ENCODE measurements around the gene ERBIN.
"Not testable (repeated sequence)": the region's sequence is repeated elsewhere in the genome, so short reads cannot be mapped to it uniquely, and the experiment has no call there.

ERBIN gene

GRCh38 chr5:65915661-65916060, 10.7 kb upstream of the ERBIN start:
- DNase-seq (ENCODE audit: low read depth in 2 of 2), result not testable (repeated sequence)

DNA sequence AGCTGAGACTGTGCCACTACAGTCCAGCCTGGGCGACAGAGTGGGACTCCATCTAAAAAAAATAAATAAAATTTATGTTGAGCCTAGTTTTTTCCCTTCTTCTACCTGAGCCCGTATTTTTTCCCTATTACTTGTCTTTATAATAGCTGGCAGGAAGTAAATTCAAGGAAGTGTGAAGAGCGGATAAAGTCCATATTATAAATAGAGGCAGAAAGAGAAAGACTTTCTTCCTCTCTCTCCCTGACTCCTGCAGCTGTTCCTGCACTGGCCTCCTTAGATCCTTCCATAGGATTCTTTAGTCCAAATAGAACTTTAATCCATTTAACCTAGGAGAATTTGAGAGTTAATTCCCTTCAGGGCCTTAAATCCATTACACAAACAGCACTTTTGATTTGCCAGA, 10.3 kb upstream of the ERBIN start:
- DNase-seq (ENCODE audit: low read depth in 2 of 2), result no peak

- DNase-seq (ENCODE audit: low read depth in 2 of 2), result no peak
These were observed 9.7 kb upstream of the ERBIN start for GRCh38 chr5:65916636-65917035.

GRCh38 chr5:65919773-65920172, 6.6 kb upstream of the ERBIN start:
- no peak for DNase-seq (ENCODE audit: low read depth in 2 of 2)

- DNase-seq (ENCODE audit: low read depth in 2 of 2), result no peak
These were observed 3.0 kb upstream of the ERBIN start for GRCh38 chr5:65923339-65923738.

DNA sequence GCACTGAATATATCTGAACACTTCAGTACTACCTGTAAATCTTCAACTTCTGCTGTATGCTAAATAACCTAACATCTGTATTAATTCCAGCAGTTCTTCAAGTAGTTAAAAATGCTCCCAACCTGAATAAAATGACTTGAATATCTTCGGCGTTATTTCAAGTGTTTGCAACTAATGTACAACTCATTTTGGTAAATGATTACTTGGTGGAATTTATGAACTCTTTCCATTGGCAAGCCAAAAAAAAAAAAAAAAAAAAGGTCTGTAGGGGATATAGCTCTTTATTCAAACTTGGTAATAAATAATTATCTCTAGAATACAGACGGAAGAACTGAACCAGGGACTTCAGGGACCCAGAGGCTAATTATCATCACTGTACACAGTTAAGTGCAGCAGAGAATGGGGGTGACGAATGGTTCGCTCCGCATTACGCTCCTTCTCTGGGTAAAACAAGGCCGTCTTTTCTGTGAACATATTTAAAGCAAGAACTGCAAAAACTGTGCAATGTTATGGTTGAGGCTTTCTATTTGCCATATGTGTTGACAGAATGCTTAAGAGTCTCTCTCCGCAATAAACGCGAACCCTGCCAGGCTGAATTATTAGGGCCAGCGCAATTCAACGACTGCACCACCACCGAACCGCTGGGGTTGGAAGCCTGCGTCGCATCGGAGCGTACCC, 1.9 kb upstream of the ERBIN start:
- no peak for DNase-seq (ENCODE audit: low read depth in 2 of 2)

- DNase-seq (ENCODE audit: low read depth in 2 of 2), result peak; percentile 55 to 56
These were observed 1.3 kb upstream of the ERBIN start for GRCh38 chr5:65925044-65925600.

GRCh38 chr5:65925601-65926275, 637 bp upstream of the ERBIN start:
- DNase-seq (ENCODE audit: low read depth in 2 of 2), result peak; percentile 62 to 66

- no peak for DNase-seq (ENCODE audit: low read depth in 2 of 2)
These were observed 518 bp downstream of the ERBIN start for GRCh38 chr5:65926893-65927292.

DNA sequence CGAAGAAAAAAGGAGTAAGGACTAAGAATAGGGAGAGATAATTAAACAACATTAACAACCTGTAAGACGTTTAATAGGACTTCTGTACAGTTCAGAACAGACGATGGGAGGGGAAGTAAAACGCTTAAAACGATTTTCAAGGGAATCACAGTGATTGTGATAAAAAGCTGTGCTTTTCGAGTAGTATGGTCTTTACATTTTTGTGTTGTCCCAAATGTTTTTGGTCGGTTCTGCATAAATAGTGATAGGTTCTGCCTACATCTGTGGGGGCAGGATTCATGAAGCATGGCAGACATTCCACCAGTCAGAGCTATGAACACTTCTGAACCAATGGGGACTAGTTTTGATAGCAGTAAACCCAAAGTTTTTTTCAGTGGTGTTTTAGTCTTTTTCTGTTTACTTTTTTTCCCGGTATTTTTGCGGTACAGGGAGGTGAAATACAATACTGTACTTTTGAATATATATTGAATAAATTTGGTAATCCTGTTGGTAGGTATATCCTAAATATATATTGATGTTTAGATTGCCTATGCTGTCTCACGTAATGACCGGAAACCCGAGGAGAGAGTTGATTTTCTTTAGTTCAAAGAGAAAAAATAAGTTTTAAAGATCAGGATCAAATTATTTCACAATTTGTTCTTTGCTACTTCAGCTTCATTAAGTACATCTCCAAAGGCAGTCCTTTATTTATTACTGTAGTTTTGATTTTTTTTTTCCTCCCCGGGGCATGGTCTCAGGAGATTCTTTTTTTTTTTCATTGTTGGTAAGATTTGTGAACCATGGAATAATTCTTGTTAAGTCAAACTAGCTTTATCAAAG, 1.3 kb downstream of the ERBIN start:
- DNase-seq (ENCODE audit: low read depth in 2 of 2), result no peak

- DNase-seq (ENCODE audit: low read depth in 2 of 2), result no peak
These were observed 2.0 kb downstream of the ERBIN start for GRCh38 chr5:65928322-65928752.

DNA sequence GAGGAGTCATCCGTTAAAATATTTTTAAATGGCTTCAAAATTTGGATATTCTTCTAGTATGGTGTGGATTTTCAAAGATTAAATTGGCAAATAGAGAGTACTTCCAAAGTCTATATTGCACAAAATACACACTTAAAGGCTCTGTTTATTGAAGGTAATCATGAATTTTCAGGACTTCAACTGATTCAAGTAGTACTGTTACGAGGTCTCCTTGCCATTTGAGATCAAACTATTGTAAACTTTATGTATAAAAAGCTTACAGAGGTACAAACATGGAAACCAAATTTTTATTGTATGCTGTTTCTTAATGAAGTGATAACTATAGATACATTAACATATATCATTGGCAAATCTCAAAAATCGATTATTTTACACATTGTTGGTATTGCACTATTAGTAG, 2.5 kb downstream of the ERBIN start:
- no peak for DNase-seq (ENCODE audit: low read depth in 2 of 2)

DNA sequence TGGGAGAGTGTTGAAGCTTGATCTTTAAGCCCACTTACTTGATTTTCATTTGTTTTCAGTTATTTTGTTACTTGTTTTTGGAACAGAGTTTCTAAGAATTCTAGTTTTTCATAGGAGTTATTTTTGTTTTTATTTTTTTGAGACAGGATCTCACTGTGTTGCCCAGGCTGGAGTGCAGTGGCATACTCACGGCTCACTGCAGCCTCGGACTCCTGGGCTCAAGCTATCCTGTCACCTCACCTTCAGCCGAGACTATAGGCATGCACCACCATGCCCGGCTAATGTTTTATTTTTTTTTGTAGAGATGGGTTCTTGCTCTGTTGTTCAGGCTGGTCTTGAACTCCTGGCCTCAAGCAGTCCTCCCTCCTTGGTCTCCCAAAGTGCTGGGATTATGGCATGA, 6.3 kb downstream of the ERBIN start:
- DNase-seq (ENCODE audit: low read depth in 2 of 2), result no peak

- DNase-seq (ENCODE audit: low read depth in 2 of 2), result no peak
These were observed 6.9 kb downstream of the ERBIN start for GRCh38 chr5:65933295-65933694.

- no peak for DNase-seq (ENCODE audit: low read depth in 2 of 2)
These were observed 11.9 kb downstream of the ERBIN start for GRCh38 chr5:65938256-65938655.

DNA sequence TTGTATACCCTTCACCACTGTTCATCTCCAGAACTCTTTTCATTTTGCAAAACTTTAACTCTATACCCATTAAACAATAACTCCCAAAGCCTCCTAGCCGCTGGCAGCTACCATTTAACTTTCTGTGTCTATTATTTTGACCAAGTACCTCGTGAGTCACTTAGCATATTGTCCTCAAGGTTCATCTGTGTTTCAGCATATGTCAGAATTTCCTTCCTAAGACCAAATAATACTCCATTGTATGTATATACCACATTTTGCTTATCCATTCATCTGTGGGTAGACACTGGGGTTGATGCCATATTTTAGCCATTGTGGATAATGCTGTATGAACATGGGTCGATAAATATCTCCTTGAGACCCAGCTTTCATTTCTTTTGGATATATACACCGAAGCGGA, 17.4 kb downstream of the ERBIN start:
- DNase-seq (ENCODE audit: low read depth in 2 of 2), result no peak

DNA sequence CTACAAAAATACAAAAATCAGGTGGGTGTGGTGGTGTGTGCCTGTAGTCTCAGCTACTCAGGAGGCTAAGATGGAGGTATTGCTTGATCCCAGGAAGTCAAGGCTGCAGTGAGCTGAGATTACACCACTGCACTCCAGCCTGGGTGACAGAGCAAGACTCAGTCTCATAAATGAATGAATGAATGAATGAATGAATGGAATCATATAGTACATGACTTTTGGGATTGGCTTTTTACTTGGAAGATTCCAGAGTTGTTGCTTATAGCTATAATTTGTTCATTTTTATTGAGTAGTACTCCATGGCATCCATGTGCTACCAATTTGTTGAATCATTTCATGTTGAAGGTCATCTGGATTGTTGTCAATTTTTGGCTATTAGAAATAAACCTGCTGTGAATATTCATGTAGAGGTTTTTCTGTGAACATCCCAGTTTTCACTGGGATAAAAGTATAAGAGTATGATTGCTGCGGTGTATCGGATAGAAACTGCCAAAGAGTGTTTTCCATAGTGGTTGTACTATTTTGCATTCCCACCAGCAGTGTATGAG, 19.9 kb downstream of the ERBIN start:
- DNase-seq (ENCODE audit: low read depth in 2 of 2), result no peak

GRCh38 chr5:65948115-65948747, 21.9 kb downstream of the ERBIN start:
- DNase-seq (ENCODE audit: low read depth in 2 of 2), result no peak

DNA sequence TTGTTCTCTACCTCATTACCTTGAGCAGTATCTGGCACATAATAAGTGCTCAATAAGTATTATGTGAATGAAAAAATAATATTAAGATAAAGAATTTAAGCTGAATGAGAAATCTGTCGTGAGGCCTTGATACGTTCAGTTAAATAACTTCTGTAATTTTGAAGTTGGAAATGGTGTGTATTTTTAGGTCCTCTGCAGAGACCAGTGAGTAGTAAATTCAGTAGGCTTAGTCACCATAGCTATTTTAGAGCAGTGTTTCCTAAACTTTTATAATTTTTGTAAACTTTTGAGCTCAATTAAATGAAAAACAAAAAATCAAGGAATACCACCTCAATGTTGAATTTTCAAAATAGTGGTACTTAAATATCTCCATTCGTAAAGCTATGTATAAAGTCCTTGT, 25.0 kb downstream of the ERBIN start:
- no peak for DNase-seq (ENCODE audit: low read depth in 2 of 2)

- no peak for DNase-seq (ENCODE audit: low read depth in 2 of 2)
These were observed 25.9 kb downstream of the ERBIN start for GRCh38 chr5:65952259-65952658.

DNA sequence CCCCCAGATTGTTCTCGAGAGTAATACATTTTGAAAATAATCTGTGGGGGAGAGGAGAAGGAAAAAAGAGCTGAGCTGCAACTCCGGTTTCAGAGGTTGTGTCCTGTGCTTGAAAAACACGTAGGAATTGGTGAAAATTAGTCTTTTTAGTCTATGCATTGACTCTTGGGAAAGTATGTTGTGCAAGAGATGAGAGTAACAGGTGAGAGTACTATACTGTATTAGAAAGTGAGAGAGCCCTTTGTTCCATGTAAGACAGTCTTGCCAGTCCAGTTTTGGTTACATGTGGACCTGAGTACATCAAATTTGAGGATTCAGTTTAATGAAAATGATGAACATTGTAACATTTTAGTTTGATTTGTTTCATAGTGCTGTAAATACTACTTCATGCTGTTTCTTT, 27.8 kb downstream of the ERBIN start:
- DNase-seq (ENCODE audit: low read depth in 2 of 2), result no peak

- no peak for DNase-seq (ENCODE audit: low read depth in 2 of 2)
These were observed 29.4 kb downstream of the ERBIN start for GRCh38 chr5:65955746-65956145.

Data from stimulated activated CD8-positive, alpha-beta memory T cell treated with anti-CD3 and anti-CD28 coated beads, Interleukin-15, amount 100 ng/mL, for 48 hours (primary cell).